Measurements from ENCODE around the gene KRTAP10-1. TPM values are rescaled to one million over a fixed set of nuclear protein-coding genes. Genes with fewer than 3 reads are reported as not detected.

KRTAP10-1 gene
- total RNA-seq, 1 experiment from 2014 or later: not detected

GRCh38 chr21:44544566-44544965 lies 4.6 kb upstream of the KRTAP10-1 start:
- intact Hi-C loops (cut with micrococcal nuclease): no loop called here
- CTCF ChIA-PET: interaction anchor here (0.7 kb wide), 1 partner anchor 9 kb away, joined by 3 read pairs; no protein-coding TSS in a partner anchor
- POLR2A ChIA-PET: no interaction called here
- no peak overlapping the region for H3K4me3 Mint-ChIP-seq (ENCODE audit: unreplicated experiment)
- TF ChIP-seq CTCF (IDR thresholded peaks at IDR 0.05; ENCODE audit: unreplicated experiment): no peak
- DNase-seq (ENCODE audit: unreplicated experiment): no peak
- peaks cover 23% of the 10 kb centered on the region for H3K9me3 Mint-ChIP-seq (ENCODE audit: unreplicated experiment)
- BruUV-seq (replicated peaks): no TSS peak
- H3K27ac Mint-ChIP-seq (ENCODE audit: low read depth, unreplicated experiment): no peak overlapping the region
- H3K27me3 Mint-ChIP-seq (ENCODE audit: insufficient read depth, unreplicated experiment): peaks cover 26% of the 10 kb centered on the region
- H3K4me1 Mint-ChIP-seq (ENCODE audit: insufficient read depth, unreplicated experiment): peaks cover 9% of the 10 kb centered on the region
- no peaks in the 10 kb centered on the region for H3K36me3 Mint-ChIP-seq (ENCODE audit: insufficient read depth, unreplicated experiment)

GRCh38 chr21:44542716-44543115 lies 2.7 kb upstream of the KRTAP10-1 start:
- no peak overlapping the region for H3K27ac Mint-ChIP-seq (ENCODE audit: low read depth, unreplicated experiment)
- no TSS peak for BruUV-seq (replicated peaks)
- H3K36me3 Mint-ChIP-seq (ENCODE audit: insufficient read depth, unreplicated experiment): no peaks in the 10 kb centered on the region
- H3K9me3 Mint-ChIP-seq (ENCODE audit: unreplicated experiment): peaks cover 20% of the 10 kb centered on the region
- no peak overlapping the region for H3K4me3 Mint-ChIP-seq (ENCODE audit: unreplicated experiment)
- ChIA-PET CTCF (no interaction called here), POLR2A (no interaction called here)
- H3K27me3 Mint-ChIP-seq (ENCODE audit: insufficient read depth, unreplicated experiment): peaks cover 23% of the 10 kb centered on the region
- DNase-seq (ENCODE audit: unreplicated experiment): no peak
- H3K4me1 Mint-ChIP-seq (ENCODE audit: insufficient read depth, unreplicated experiment): peaks cover 5% of the 10 kb centered on the region
- no peak for TF ChIP-seq CTCF (IDR thresholded peaks at IDR 0.05; ENCODE audit: unreplicated experiment)
- intact Hi-C loops (cut with micrococcal nuclease): no loop called here

GRCh38 chr21:44540741-44541288 lies 820 bp upstream of the KRTAP10-1 start:
- Mint-ChIP-seq H3K4me3 (ENCODE audit: unreplicated experiment) (no peak overlapping the region), H3K9me3 (ENCODE audit: unreplicated experiment) (peaks cover 5% of the 10 kb centered on the region), H3K36me3 (ENCODE audit: insufficient read depth, unreplicated experiment) (no peaks in the 10 kb centered on the region), H3K4me1 (ENCODE audit: insufficient read depth, unreplicated experiment) (peaks cover 5% of the 10 kb centered on the region), H3K27me3 (ENCODE audit: insufficient read depth, unreplicated experiment) (peaks cover 13% of the 10 kb centered on the region), H3K27ac (ENCODE audit: low read depth, unreplicated experiment) (no peak overlapping the region)
- no peak for DNase-seq (ENCODE audit: unreplicated experiment)
- intact Hi-C loops (cut with micrococcal nuclease): no loop called here
- no TSS peak for BruUV-seq (replicated peaks)
- ChIA-PET POLR2A (no interaction called here), CTCF (interaction anchor here (0.5 kb wide), 1 partner anchor 1561 kb away, joined by 3 read pairs; no protein-coding TSS in a partner anchor)
- TF ChIP-seq CTCF (IDR thresholded peaks at IDR 0.05; ENCODE audit: unreplicated experiment): no peak

- ChIA-PET CTCF (interaction anchor here (0.6 kb wide), 1 partner anchor 1016 kb away, joined by 3 read pairs; no protein-coding TSS in a partner anchor), POLR2A (no interaction called here)
- Mint-ChIP-seq H3K4me1 (ENCODE audit: insufficient read depth, unreplicated experiment) (peaks cover 5% of the 10 kb centered on the region), H3K27ac (ENCODE audit: low read depth, unreplicated experiment) (no peak overlapping the region), H3K4me3 (ENCODE audit: unreplicated experiment) (no peak overlapping the region), H3K9me3 (ENCODE audit: unreplicated experiment) (no peaks in the 10 kb centered on the region), H3K27me3 (ENCODE audit: insufficient read depth, unreplicated experiment) (peaks cover 24% of the 10 kb centered on the region), H3K36me3 (ENCODE audit: insufficient read depth, unreplicated experiment) (no peaks in the 10 kb centered on the region)
- no peak for TF ChIP-seq CTCF (IDR thresholded peaks at IDR 0.05; ENCODE audit: unreplicated experiment)
- DNase-seq (ENCODE audit: unreplicated experiment): no peak
- no TSS peak for BruUV-seq (replicated peaks)
- intact Hi-C loops (cut with micrococcal nuclease): no loop called here
These were observed 949 bp downstream of the KRTAP10-1 start for GRCh38 chr21:44539046-44539445.

Measured in MCF 10A (cell line).